PFSK-1 (cell line): ENCODE measurements around the gene LEP.

Experiments
- POLR2AphosphoS5 ChIP-seq: IDR thresholded peaks from 2 replicates; pipeline ENCODE4 v1.6.1; 2012; ENCODE audit warnings: low read depth, mild to moderate bottlenecking, control low read depth, low read length, moderate library complexity
- REST ChIP-seq, 2 experiments: IDR thresholded peaks; 2 replicates each; pipeline versions ENCODE4 v1.6.1 to v1.8.0; 2011 to 2012; ENCODE audit warnings: low read depth in 2 of 2, low read length in 2 of 2, control low read depth in 1 of 2, inconsistent platforms in 1 of 2, mild to moderate bottlenecking in 1 of 2, moderate library complexity in 1 of 2; ENCODE audit not compliant: insufficient read depth in 1 of 2
- SIN3A ChIP-seq: IDR thresholded peaks from 2 replicates; pipeline ENCODE4 v1.6.1; 2012; ENCODE audit warnings: mild to moderate bottlenecking, low read length, moderate library complexity, borderline replicate concordance; ENCODE audit not compliant: insufficient read depth

- no peak for TF ChIP-seq POLR2AphosphoS5
- no peak for TF ChIP-seq REST (IDR thresholded peaks at IDR 0.05; ENCODE audit: insufficient read depth in 1 of 2, low read depth in 2 of 2, low read length in 2 of 2)
- no peak for TF ChIP-seq SIN3A
These were observed 34.6 kb downstream of the LEP start for GRCh38 chr7:128275681-128276080.
